ENCODE results near the gene DHRS13.

DNA sequence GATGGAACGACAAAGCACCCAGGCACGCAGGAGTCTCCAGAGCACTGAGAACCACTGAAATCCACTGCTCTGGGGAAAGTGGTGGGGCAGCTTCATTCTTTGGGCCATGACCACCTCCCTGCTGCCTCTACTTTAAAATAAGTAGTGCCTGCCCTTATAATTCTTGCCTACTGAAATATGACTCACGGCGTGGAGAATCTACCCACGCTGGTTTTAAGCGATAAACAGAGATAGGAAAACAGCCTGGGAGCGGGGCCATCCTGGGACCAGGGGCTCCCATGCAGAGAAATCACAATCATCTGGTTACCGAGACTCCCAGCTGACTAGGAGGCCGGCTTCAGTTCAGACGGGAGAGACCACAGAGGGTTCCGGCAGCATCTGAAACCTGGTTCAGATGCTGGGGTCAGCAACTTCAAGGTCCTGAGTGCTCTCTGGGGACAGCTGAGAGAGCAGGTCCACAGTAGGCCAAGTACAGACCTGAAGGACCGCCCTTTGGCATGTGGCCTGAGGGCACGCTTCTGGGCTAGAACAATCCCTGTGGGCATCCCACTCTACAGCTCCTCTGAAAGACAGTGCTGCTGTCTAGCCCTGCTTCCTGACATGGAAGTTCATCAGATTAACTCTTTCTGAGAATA lies 8.6 kb upstream of the DHRS13 start:
- no peak for TF ChIP-seq POLR2A (IDR thresholded peaks at IDR 0.05)
- TF ChIP-seq, protein P1, sequence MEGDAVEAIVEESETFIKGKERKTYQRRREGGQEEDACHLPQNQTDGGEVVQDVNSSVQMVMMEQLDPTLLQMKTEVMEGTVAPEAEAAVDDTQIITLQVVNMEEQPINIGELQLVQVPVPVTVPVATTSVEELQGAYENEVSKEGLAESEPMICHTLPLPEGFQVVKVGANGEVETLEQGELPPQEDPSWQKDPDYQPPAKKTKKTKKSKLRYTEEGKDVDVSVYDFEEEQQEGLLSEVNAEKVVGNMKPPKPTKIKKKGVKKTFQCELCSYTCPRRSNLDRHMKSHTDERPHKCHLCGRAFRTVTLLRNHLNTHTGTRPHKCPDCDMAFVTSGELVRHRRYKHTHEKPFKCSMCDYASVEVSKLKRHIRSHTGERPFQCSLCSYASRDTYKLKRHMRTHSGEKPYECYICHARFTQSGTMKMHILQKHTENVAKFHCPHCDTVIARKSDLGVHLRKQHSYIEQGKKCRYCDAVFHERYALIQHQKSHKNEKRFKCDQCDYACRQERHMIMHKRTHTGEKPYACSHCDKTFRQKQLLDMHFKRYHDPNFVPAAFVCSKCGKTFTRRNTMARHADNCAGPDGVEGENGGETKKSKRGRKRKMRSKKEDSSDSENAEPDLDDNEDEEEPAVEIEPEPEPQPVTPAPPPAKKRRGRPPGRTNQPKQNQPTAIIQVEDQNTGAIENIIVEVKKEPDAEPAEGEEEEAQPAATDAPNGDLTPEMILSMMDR (IDR thresholded peaks at IDR 0.05 in 8 of 11, conservative IDR thresholded peaks at IDR 0.05 in 3 of 11), result no peak

Measured in spleen (tissue), 7 donors.